ENCODE measurements around the gene FAM50B. TPM values are rescaled to one million over a fixed set of nuclear protein-coding genes. Genes with fewer than 3 reads are reported as not detected.

The FAM50B gene
- total and polyA plus RNA-seq, 2 of the 13 experiments (the other 11 are each of a cell fraction or from before 2014, with no cell fraction given): 0.05 TPM; not detected in 1

GRCh38 chr6:3813150-3813780 is 35.9 kb upstream of the FAM50B start (continued):
- TF ChIP-seq ZNF318 (CRISPR knock-in tag; IDR thresholded peaks at IDR 0.05) (no peak), PAX8 (CRISPR knock-in tag; IDR thresholded peaks at IDR 0.05; ENCODE audit: borderline replicate concordance) (0 out of 2 replicates have a peak, but pooled peaks have one; percentile 78), NCOR1 (IDR thresholded peaks at IDR 0.05; ENCODE audit: borderline replicate concordance, low read length) (no peak), ZNF205 (CRISPR knock-in tag; IDR thresholded peaks at IDR 0.05) (no peak), SKIL (CRISPR knock-in tag; IDR thresholded peaks at IDR 0.05; ENCODE audit: borderline replicate concordance) (no peak), ZFP36L1 (CRISPR knock-in tag; IDR thresholded peaks at IDR 0.05) (no peak; the same call in 1 of the 2 replicates), HOXA5 (CRISPR knock-in tag; IDR thresholded peaks at IDR 0.05) (no peak), ZNF609 (CRISPR knock-in tag; IDR thresholded peaks at IDR 0.05; ENCODE audit: borderline replicate concordance) (no peak), ZSCAN21 (CRISPR knock-in tag; IDR thresholded peaks at IDR 0.05; ENCODE audit: borderline replicate concordance) (0 out of 2 replicates have a peak, but pooled peaks have one; percentile 26), KLF15 (CRISPR knock-in tag; IDR thresholded peaks at IDR 0.05; ENCODE audit: borderline replicate concordance) (no peak), ETV5 (CRISPR knock-in tag; IDR thresholded peaks at IDR 0.05; ENCODE audit: borderline replicate concordance) (no peak), TFAP4 (IDR thresholded peaks at IDR 0.05; ENCODE audit: borderline replicate concordance, low read depth) (no peak)

Data from HepG2 (cell line).